Right lobe of liver (tissue), 6 donors: Measurements from ENCODE around the gene DCAF10. TPM values are rescaled to one million over a fixed set of nuclear protein-coding genes. Genes with fewer than 3 reads are reported as not detected.

Source experiments
- ATAC-seq, 4 donors: fragments of 200-7000 bp; cut with Tn5 transposase; one replicate each; pipeline ENCODE4 v1.9.1; 2020; ENCODE audit warnings: mild to moderate bottlenecking in 4 of 4, moderate library complexity in 4 of 4
- DNase-seq, 3 donors: peaks; one replicate each; pipeline ENCODE4 v3.0.0-alpha.2; 2020
- H3K27ac ChIP-seq, 3 donors: fragments of 200-600 bp; one replicate each; pipeline ENCODE4 v1.8.0; 2022
- H3K27me3 ChIP-seq, 2 donors: fragments of 200-600 bp; one replicate each; pipeline ENCODE4 v1.8.0; 2022
- H3K36me3 ChIP-seq, 4 donors: fragments of 200-600 bp; sonication (generic) in 1 of 4; one replicate each; pipeline versions ENCODE4 v1.5.1 to v1.8.0; 2017 to 2022; ENCODE audit warnings: control low read depth in 1 of 4
- H3K4me1 ChIP-seq, 4 donors: fragments of 200-600 bp; sonication (generic) in 1 of 4; one replicate each; pipeline versions ENCODE4 v1.5.1 to v1.8.0; 2017 to 2022; ENCODE audit warnings: control low read depth in 1 of 4
- H3K4me3 ChIP-seq, 3 donors: fragments of 200-600 bp; one replicate each; pipeline ENCODE4 v1.8.0; 2022
- H3K9me3 ChIP-seq, 4 donors: fragments of 200-600 bp; sonication (generic) in 1 of 4; one replicate each; pipeline versions ENCODE4 v1.5.1 to v1.8.0; 2017 to 2022; ENCODE audit warnings: control low read depth in 1 of 4
- CTCF ChIP-seq, 4 donors: fragments of 200-600 bp in 3 of 4; fragments of 450-650 bp in 1 of 4; IDR thresholded peaks; one replicate each; pipeline versions ENCODE4 v1.5.1 to v1.8.0; 2016 to 2022; ENCODE audit warnings: antibody characterized with exemption in 4 of 4, mild to moderate bottlenecking in 2 of 4
- POLR2A ChIP-seq: fragments of 450-650 bp; IDR thresholded peaks from one replicate; pipeline ENCODE4 v1.6.1; 2017; ENCODE audit warnings: antibody characterized with exemption, mild to moderate bottlenecking
- WGBS: methylation state at CpG from one replicate; pipeline ENCODE4 v1.1.6; 2018; ENCODE audit warnings: low coverage, low lambda C conversion rate; ENCODE audit not compliant: insufficient coverage; ENCODE audit errors: missing lambda C conversion rate; 5-methylcytosine and 5-hydroxymethylcytosine counted together
- intact Hi-C, 2 donors: fragments of 100-400 bp; cut with DNase I; formaldehyde crosslinking; loops; one replicate each; pipeline versions ENCODE4 v1.11.2 to v1.14.1; 2022
- total RNA-seq, 6 experiments: library from RNA; depleted of rRNA in 2 of 6; stranded (reverse); fragments of >200 nt in 2 of 6; fragmentation: NEBNext Ultra II Directional in 3 of 6; extraction: Animal tissue kit (Norgen Biotek cat#: 25700) in 3 of 6; gene quantifications; one replicate each; pipeline versions ENCODE4 v1.1.0 to v1.2.4, GENCODE V29; 2016 to 2023
- donor health status: DM: no; HTN: yes; CAD: no.
- donor health status: DM: no; HTN: no; CAD: no.
- donor health status: DM: no; HTN: no; CAD: no.
- donor health status: DM: no; HTN: yes; CAD: no.
- donor health status: DM: no; HTN: yes; CAD: no.

The DCAF10 gene
- total RNA-seq, 6 experiments from 2014 or later = 20.1 to 28.3 (median 23.1) TPM

- ATAC-seq = no peak
- Histone ChIP-seq H3K4me1 (no peaks in the 10 kb centered on the region), H3K9me3 (no peaks in the 10 kb centered on the region), H3K27ac (no peak overlapping the region), H3K4me3 (no peak overlapping the region), H3K36me3 (peaks cover 0 to 15% (median under 1%) of the 10 kb centered on the region in 4 donors), H3K27me3 (no peaks in the 10 kb centered on the region)
- TF ChIP-seq POLR2A = no peak
- TF ChIP-seq CTCF (IDR thresholded peaks at IDR 0.05) = no peak
- no peak for DNase-seq
- intact Hi-C loops = no loop called here
- 79% methylated on average over 8 of the region's 8 CpGs for WGBS
Measured at GRCh38 chr9:37892063-37892462, 91.5 kb downstream of the DCAF10 start.

GRCh38 chr9:37897665-37898064 lies 97.1 kb downstream of the DCAF10 start:
- no peak for DNase-seq
- H3K4me3 ChIP-seq = no peak overlapping the region
- H3K27me3 ChIP-seq = no peaks in the 10 kb centered on the region
- ATAC-seq = no peak
- intact Hi-C loops = no loop called here
- no peak overlapping the region for H3K27ac ChIP-seq
- TF ChIP-seq CTCF (IDR thresholded peaks at IDR 0.05) = no peak
- TF ChIP-seq POLR2A = no peak
- peaks cover 0 to 32% (median 5%) of the 10 kb centered on the region in 4 donors for H3K36me3 ChIP-seq
- 43% methylated on average over 2 of the region's 2 CpGs for WGBS
- H3K9me3 ChIP-seq = no peaks in the 10 kb centered on the region
- H3K4me1 ChIP-seq = peaks cover 0 to 2% (median 0%) of the 10 kb centered on the region in 4 donors

- Histone ChIP-seq H3K9me3 (no peaks in the 10 kb centered on the region), H3K4me1 (peaks cover 0 to 9% (median 0%) of the 10 kb centered on the region in 4 donors), H3K36me3 (peaks cover 0 to 25% (median 5%) of the 10 kb centered on the region in 4 donors), H3K27me3 (no peaks in the 10 kb centered on the region), H3K4me3 (no peak overlapping the region), H3K27ac (no peak overlapping the region)
- intact Hi-C loops = no loop called here
- 76% methylated on average over 2 of the region's 2 CpGs for WGBS
- DNase-seq (no peak), ATAC-seq (no peak)
- TF ChIP-seq CTCF (IDR thresholded peaks at IDR 0.05) (no peak), POLR2A (no peak)
Measured at GRCh38 chr9:37899041-37899440, 98.4 kb downstream of the DCAF10 start.

GRCh38 chr9:37902131-37902530 lies 101.5 kb downstream of the DCAF10 start:
- TF ChIP-seq CTCF (IDR thresholded peaks at IDR 0.05) = no peak
- TF ChIP-seq POLR2A = no peak
- no peaks in the 10 kb centered on the region for H3K9me3 ChIP-seq
- peaks cover 0 to 14% (median 0%) of the 10 kb centered on the region in 4 donors for H3K4me1 ChIP-seq
- no peak for DNase-seq
- H3K27me3 ChIP-seq = no peaks in the 10 kb centered on the region
- no peak overlapping the region for H3K27ac ChIP-seq
- H3K4me3 ChIP-seq = no peak overlapping the region
- H3K36me3 ChIP-seq = peaks cover 0 to 17% (median 4%) of the 10 kb centered on the region in 4 donors
- intact Hi-C loops = no loop called here
- no peak for ATAC-seq
